ENCODE results near the gene SETD6.
"Not testable (repeated sequence)": the region's sequence is repeated elsewhere in the genome, so short reads cannot be mapped to it uniquely, and the experiment has no call there.

The SETD6 gene, protein sequence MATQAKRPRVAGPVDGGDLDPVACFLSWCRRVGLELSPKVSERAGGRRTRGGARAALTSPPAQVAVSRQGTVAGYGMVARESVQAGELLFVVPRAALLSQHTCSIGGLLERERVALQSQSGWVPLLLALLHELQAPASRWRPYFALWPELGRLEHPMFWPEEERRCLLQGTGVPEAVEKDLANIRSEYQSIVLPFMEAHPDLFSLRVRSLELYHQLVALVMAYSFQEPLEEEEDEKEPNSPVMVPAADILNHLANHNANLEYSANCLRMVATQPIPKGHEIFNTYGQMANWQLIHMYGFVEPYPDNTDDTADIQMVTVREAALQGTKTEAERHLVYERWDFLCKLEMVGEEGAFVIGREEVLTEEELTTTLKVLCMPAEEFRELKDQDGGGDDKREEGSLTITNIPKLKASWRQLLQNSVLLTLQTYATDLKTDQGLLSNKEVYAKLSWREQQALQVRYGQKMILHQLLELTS

DNA sequence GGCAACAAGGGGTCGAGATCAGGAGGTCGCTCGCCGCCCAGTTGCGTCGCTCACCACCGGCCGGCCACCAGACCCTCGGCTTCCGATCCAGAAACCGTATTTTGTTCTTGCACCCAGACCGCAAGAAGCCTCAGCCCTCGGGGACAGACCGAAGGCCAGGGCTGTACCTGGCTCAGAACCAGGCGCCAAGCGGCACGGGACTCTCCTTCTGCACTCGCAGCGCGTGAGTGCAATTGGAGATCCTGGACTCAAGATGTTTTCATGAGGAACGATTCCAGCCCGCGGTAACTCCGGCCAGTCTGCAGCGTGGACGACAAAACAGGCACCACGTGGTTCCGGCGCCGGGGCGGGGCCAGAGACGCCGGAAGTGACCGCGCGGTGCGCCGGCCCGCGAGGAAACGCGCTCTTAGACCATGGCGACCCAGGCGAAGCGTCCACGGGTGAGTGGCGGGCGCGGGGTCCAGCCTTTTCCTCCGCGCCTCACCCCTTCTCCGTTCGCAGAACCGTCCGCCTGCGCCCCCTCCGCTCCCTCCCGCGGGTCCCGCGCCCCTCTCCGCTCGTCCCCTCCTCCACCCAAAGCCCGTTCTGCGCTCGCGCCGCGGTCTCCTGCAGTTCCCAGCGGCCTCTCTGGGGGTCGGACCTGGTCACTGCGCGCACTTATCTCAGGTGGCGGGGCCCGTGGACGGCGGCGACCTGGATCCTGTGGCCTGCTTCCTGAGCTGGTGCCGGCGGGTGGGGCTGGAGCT lies at the start of gene SETD6:
Gene SETD6 (plus strand): TSS at position 393 of the 746 bp plus-strand sequence. CDS start 21 bp downstream, at position 414.
- DNase-seq, result peak; percentile 75

DNA sequence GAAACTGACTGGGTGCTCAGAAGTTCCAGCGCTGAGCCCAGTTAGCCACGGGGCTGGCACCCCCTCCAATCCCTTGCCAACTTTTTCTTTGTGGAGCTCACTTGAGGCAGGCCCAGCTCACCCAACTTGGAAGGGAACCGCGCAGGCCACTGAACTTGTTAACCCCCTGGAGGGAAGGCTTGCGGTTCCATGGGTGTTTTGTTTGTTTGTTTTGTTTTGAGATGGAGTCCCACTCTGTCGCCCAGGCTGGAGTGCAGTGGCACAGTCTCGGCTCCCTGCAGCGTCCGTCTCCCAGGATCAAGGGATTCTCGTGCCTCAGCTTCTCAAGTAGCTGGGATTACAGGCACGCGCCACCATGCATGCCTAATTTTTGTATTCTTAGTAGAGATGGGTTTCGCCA lies 49.5 kb upstream of the SETD6 start:
- DNase-seq, result no peak

DNA sequence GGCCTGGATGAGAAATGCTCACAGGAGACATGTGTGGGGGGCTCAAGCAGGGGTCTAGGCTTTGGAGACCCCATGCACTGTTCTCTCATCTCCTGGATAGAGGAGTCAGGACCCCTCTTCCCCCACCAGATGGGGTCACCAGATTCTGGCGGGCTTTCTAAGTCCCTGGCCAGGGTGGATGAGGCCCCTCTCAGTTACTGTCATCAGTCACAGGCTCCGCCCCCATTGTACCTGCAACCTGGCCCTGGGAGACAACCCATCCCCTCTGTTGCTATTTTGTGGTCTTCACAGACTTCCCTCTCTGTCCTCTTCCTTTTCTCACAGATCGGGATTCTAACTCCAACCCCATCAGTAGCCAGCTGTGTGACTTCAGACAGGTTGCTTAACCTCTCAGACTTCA lies 48.9 kb upstream of the SETD6 start:
- DNase-seq, result no peak

DNA sequence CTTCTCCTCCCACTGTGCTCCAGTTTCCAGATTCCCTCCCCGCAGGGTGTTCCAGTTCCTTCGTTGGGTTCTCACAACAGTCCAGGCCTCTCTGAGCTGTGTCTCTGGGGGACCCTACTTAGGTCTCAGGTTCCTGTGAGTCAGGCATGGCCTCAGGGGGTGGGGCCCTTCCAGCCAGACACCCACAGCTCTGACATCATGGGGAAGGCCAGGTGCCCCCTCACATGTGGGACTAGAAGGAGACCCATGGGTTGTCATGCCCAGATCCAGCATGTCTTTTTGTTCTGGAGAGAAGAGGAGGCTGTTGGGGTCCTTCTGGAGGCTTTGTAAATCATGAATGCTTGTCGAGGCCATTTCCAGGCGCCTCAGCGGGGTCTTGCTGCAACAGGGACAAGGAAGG lies 47.4 kb upstream of the SETD6 start:
- no peak for DNase-seq

DNA sequence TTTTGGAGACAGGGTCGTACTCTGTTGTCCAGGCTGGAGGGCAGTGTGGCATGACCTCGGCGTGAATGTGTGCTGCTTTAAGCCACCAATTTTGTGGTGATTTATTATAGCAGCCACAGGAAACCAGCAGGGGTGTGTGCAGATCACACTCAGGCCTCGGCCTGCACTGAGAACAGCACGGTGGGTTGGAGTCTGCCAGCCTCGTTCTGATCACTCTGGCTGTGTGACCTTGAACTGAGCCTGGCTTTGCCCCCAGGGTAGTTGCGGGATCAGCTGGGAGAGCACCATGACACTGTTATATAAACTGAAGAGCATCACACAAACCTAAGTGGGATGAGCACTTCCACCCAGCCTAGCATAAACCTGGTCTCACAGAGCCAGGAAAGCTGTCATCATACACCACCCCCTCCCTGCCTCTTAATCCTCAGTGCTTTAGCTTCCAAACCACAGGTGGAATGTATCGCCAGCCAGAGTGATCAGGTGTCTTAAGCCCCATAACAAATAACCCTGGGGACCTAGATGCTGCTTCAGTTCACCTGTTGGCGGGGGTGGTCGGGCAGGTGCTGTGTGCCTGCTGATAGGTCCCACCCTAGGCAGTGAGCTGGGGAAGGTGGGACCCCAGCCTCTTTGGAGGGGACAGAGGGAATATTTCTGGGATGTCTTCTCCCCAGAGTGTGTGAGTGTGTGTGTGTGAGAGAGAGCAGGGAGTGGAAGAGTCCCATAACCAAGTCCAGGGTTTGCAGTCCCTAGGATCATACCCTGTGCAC lies 43.9 kb upstream of the SETD6 start:
- DNase-seq, result no peak

DNA sequence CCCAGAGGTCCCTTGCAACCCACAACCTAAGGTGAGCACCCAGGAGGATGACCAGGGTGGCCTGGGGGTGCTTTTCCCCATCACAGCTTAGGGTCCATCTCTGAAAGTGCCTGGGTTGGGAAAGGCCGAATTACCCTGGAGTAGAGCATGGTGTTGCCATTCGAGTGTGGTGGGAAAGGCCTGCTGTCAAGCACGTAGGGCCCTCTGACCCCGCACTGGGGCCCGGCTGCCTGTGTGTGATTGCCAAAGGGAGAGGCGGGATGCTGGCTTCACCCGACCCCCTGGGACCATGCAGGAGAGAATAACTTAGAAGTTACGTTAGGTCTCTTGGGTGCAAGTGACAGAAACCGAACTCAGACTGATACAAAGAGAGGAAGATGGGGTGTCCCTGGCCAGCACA lies 43.1 kb upstream of the SETD6 start:
- no peak for DNase-seq

DNA sequence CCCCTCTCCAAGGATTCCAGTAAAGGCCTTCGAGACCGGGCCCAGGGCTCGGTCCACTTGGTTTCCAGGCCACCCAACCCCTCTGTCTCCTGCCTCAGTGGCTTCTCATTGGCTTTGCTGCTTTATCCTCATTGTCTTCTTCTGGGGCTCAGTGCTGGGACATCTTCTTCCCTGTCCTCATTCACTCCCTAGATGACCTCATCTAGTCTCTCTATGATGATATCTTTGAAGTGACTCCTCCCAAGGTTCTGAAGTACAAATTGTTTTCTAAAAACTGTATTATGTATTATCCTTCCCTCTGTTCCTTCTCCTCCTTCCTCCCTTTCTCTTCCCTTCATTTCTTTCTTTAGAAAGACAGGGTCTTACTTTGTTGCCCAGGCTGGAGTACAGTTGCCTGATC lies 42.5 kb upstream of the SETD6 start:
- DNase-seq, result no peak

DNA sequence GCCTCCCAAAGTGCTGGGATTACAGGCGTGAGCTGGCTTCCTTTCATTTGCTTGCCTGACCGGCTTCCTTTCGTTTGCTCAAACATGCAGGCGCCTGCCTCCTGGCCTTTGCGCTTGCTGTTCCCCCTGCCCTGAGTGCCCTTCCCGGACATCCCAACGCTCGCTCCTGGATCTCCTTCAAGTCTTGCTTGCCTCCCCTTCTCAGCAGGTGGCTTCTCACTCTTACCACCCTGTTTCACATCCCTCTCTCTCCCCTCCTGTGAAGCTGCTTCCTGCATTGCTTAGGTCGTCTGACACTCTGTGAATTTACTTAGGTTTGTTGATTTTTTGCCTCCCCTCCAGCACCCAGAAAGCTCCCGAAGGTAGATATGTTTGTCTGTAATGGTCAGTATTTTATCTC lies 41.0 kb upstream of the SETD6 start:
- DNase-seq, result no peak

DNA sequence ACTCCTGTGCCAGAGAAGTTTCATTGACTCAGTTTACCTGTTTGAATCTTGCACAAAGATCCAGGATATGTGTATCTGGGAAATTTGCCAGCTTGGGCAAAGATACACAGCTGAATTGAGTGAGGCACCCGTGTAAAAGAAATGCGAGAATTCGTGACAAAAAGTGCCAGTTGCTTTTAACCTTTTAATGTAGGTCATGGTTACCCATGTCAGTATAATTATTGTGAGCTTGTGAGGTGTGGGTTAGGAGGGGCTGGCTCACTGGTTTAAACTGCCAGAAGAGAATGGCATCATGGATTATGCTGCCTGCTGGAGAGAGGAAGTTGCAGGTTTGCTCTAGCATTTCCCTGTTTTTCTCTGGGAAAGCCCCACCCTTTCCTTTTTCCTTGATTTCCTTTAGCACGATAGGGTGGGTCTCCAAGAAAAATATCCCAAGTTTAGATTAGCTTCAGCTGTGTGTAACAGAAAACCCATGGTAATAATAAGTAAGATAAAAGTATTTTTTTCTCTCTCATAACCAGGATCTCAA lies 40.2 kb upstream of the SETD6 start:
- DNase-seq, result no peak

DNA sequence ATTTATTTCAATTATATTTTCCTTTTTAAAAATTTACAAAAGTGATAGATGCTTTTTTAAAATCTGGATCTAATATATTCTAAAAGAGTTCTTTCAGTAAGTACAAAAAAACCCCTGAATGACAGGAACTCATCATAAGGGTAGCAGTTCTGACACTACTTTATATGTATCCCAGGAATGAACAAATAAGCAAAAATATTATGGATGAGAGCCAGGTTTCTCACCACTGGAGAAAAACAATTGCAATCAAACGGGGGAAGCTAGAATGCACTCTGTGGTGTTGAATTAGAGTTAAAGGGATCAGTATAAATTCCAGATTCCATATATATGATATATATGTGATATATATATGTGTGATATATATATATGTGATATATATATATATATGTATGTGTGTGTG lies 38.5 kb upstream of the SETD6 start:
- DNase-seq, result no peak

DNA sequence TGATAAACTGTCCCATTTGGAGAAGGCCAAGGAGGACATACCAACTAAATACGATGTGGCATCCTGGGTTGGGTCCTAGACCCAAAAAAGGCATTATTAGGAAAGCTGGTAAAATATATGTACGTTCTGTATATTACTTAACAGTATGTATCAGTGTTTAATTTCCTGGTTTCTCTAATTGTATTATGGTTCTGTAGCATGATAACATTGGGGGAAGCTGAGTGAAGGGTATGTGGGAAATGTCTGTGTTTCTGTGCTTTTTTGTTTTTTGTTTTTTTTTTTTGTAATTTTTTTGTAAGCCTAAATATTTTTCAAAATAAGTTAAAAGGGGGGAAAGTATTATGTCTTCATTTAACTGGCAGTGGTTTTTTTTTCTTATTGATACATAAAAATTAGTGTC lies 36.9 kb upstream of the SETD6 start:
- DNase-seq, result no peak

DNA sequence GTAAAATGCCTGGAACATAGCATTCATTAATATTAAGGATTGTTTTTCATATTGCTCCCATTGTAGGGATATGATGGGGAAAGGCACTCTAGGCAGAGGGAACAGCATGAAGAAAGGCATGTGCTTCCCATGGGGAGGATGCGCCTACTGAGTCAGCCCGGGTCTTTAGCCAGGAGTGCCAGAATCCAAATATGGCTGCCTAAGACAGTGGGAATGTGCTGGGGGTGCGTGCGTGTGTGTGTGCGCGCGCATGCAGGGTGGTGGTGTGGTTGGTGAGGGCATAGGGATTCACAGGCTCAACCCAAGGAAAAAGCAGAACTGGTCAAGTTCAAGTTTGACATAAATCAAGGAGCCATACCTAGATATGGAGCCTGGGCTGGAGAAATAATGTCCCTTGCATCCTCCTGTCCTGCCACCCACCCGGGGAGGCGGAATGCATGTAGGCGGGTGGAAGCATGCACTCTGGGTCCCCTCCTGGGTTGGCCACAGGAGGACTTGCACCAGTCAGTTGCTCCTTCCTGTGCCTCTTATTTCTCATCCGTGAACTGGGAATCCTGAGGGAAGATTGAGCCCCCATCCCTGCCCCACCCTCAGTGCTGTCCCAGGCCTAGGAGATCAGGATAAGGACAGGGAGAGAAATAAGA lies 34.0 kb upstream of the SETD6 start:
- DNase-seq, result no peak

DNA sequence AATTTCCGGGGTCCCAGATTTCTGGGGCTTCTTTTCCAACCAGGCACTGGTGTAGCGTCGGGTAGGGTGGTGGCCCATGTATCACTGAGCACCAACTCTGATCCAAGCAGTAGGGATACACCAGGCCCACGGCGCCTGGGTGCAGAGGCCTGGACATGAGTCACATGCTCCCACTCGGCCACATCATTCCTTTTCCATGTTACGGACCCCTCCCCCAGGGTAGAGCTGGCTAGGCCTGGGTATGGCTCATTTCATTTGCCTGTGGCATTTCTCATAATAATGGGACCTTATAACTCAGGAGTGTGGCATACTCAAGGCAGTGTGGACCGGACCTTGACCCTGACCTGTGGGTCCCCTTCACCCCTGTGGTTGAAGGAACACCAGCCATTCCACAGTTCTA lies 33.4 kb upstream of the SETD6 start:
- no peak for DNase-seq

DNA sequence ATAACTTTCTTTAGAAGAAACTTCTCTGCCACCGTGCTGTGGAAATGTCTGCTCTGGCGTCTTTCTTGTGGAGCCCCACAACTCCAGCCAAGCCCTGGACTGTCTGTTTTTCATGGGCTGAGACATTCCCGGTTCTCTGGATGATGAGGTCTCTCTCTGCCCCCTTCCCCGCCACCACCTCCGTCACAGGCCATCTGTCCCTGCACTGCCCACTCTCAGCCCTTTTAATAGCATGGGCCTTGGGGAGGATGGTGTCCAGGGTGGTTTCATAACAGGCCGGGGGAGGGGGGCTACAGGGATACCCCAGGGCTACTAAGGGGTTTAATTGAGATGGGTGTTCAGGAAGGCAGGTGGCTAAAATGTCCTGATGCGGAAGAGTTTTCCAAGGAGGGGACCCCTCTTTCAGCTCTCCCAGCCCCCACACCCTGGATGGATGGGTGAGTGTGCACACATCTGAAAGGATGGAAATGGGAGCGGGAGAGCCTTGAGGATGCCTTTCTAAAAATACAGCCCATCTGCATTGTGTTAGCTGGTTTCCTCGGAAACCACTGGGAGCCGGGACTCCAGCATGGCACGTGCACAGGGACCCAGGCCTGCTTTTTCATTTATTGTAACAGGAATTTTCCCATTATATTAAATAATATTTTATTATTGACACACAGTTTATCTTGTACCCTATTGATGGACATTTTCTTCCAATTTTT lies 30.0 kb upstream of the SETD6 start:
- DNase-seq, result no peak

DNA sequence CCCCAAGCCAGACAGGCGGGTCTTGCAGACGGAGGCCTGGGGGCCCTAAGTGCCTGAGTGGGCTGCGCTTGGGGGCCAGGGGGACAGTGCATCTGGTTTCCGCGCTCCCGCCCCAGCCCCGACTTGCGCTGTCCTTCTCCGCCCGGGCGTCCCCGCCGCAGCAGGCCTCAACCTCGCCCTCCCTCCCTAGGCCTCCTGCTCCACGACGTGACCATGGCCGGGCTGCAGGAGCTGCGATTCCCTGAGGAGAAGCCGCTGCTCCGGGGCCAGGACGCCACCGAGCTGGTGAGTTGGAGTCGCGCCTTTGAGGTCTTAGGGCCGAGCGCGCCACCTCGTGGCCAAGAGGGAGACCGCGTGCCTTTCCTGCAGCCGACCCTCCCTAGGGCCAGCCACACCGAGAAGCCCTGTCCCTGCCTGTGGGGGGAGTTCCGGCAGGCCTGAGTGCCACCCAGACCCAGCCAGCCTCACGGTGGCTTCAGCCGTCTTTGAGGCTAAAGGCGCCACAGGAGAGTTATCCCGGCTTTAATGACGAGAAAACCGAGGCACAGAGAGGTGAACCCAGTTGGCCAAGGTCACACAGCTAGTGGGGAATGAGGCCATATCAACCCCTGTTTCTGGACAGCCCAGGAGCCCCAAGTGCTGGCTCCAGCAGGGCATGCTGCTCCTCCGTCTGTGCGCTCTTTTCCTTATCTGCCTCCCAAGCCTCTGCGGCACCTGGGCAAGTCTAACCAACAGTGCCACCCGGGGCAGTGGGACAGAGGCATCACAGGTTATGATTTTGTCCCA lies 27.6 kb upstream of the SETD6 start:
- peak; percentile 78 for DNase-seq

DNA sequence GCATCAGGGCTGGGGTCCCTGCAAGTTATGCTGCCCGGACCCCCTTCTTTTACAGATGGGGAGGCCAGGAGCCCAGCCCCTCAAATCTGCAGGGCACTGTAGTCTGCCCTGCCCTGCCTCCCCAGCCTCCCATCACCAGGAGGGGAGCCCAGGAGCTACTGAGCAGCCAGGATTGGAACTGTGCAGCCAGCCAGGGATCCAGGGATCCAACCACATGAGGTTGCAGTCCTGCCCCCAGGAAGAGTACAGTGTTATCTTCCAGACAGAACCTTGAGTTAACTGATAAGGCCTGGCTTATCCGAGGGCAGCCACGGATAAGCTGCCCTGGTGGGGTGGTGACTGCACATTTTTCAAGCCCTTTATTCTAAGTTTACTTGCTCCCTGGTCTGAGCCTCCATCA lies 26.8 kb upstream of the SETD6 start:
- no peak for DNase-seq

DNA sequence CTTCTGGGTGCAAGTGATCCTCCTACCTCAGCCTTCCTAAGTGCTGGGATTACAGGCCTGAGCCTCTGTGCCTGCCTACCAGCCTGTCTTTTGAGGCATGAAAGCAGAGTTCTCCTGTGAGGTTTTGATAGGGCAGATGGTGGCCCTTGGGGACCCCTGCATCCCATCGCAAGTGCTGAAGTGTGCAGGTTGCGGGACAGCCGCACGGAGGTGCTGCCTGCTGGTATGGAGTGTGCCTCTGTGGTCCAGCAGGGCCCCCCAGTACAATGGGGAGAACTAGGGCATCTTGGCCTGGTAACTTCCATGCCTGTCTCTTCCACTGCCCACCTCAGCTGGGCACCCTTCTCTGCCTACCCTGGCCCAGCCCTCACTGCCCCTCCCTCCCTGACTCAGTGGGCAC lies 25.3 kb upstream of the SETD6 start:
- DNase-seq, result no peak

DNA sequence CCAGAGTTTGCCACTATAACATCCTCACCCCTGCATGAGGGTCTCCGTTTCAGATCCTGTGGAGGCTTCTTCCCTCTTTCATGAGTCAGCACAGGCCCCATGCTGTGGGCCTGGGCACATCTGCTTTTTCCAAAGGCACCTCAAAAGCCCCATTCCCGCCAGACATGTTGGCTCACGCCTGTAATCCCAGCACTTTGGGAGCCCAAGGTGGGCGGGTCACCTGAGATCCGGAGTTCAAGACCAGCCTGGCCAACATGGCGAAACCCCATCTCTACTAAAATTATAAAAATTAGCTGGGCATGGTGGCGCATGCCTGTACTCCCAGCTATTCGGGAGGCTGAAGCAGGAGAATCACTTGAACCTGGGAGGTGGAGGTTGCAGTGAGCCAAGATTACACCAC lies 24.8 kb upstream of the SETD6 start:
- not testable (repeated sequence) for DNase-seq

DNA sequence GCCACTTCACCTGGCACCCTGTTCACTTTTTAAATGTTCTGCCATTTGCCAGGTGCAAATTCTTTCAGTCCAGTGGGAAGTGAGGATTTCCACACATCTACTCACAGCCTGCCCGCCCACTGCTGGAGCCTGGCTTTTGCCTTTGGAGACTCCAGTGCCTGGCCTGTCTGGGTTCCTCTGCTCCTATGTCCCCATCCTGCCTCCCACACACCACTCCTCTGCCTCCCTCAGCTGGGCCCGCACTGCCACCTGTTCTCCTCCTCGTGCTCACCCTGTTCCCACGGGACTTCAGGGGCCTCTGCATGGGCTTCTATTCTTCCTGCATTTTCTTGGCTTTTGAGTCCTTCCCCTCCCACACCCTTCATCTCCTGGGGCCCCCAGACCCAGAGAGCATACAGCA lies 23.3 kb upstream of the SETD6 start:
- DNase-seq, result no peak

DNA sequence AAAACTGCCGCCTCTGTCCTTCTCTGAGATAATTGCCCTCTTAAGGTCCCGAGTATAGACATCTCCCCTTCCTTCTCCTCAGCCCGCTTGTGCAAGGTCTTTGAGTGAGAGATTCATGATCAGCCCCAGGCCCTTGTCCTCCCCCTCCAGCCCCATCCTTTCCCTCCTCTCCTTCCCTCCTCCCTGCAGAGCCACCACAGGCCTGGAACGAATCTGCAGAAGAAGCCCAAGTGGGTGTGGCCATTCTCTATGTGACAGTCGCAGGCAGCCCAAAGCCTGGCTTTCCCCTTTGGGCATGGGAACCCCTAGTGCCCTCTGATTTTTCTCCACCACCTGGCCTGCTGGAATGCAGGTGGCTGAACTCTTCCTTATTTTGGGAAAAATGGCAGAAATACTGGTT lies 22.6 kb upstream of the SETD6 start:
- DNase-seq, result no peak

DNA sequence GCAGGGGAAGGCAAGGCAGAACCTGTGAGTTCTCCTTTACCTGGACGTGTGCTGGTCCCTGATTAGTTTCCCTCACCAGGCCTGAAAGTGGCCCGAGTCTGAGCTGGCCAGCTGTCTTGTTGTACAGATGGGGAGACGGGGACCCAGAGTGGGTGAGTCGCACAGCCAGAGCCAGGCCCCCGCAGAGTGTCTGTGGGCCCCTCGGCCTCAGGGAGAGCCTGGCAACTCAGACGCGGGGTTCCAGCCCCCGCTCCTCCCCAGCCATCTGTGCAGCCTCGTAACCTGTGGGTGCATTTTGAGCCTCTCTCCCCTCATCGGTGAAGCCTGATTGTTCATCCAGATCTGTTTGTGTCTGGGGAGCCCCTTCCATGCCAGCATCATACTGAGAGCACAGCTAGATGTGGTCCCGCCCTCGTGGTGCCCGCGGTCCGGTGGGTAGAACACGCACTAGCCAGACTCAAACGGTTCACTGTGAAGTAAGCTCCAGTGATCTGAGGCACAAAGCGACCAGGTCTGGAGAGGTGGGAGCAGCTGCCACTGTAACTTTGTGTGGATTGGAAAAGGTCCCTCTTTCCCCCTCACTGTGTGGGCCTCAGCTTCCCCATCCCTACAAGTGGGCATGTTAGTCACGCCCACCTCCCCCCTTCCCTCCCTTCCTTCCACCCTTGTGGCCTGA lies 21.4 kb upstream of the SETD6 start:
- no peak for DNase-seq
